Activated T-helper 2 cell treated with anti-CD3 and anti-CD28 coated beads, Interferon-gamma antibody, Interleukin-2, Interleukin-4, amounts not matched to agents 10 μg/mL and 5 μg/mL and 100 μg/mL, durations not matched to agents 14 hours and 24 hours and 36 hours (primary cell): ENCODE results near the gene NPTX1. TPM values are rescaled to one million over a fixed set of nuclear protein-coding genes. Genes with fewer than 3 reads are reported as not detected.

ENCODE experiments used
- total RNA-seq: library from RNA; stranded (reverse); gene quantifications from 2 replicates; pipeline ENCODE4 v1.2.3, GENCODE V29; 2022

Gene NPTX1
- total RNA-seq, 1 donor from 2014 or later: 5.7 TPM

Other genes with a start within 250 kb of the NPTX1 start
- gene RNF213, start 215.8 kb downstream of the NPTX1 start, total RNA-seq: 297 and 309 TPM in 2 replicates
- 16.1 and 16.8 TPM in 2 replicates for gene ENDOV, start 61.4 kb downstream of the NPTX1 start, total RNA-seq
- 59.9 and 62.4 TPM in 2 replicates for gene RPTOR, start 68.2 kb upstream of the NPTX1 start, total RNA-seq